ENCODE measurements around the gene GATD1. TPM values are rescaled to one million over a fixed set of nuclear protein-coding genes. Genes with fewer than 3 reads are reported as not detected.

The GATD1 gene
- total RNA-seq, 1 experiment from 2014 or later: 88.7 TPM

- TF ChIP-seq REST (IDR thresholded peaks at IDR 0.05; ENCODE audit: low read depth): no peak
These were observed 50.0 kb downstream of the GATD1 start (continued) for GRCh38 chr11:727281-727701.

GRCh38 chr11:726278-727220 lies 50.7 kb downstream of the GATD1 start:
- H3K4me3 ChIP-seq (replicated peaks in 1 of 2; ENCODE audit: low read depth in 1 of 2, low read length in 2 of 2): no peak overlapping the region
- no peak for DNase-seq (ENCODE audit: low read depth, low spot score)
- no peak overlapping the region for H3K27ac ChIP-seq (ENCODE audit: low read depth, low read length)
- no peaks in the 10 kb centered on the region for H4K20me1 ChIP-seq (ENCODE audit: insufficient read depth)
- no peak overlapping the region for H2AFZ ChIP-seq (ENCODE audit: low read depth, low read length, poor library complexity, severe bottlenecking)
- no TSS peak for BruUV-seq (replicated peaks)
- RAD21 ChIA-PET (ENCODE audit: low non-redundant PET in 1 of 2, low total read pairs in 2 of 2, uncharacterized antibody in 2 of 2, unreplicated experiment in 2 of 2): no interaction called here
- intact Hi-C loops (cut with micrococcal nuclease): no loop called here
- H3K9ac ChIP-seq (ENCODE audit: low read length): peak overlapping the region; percentile 61; the same call in 1 of the 2 replicates
- peaks cover under 1 to 11% of the 10 kb centered on the region in 2 experiments; a peak in 2 of 4 replicates for H3K36me3 ChIP-seq (ENCODE audit: control insufficient read depth in 1 of 2, insufficient read depth in 2 of 2, low read length in 2 of 2)
- POLR2A ChIA-PET: no interaction called here
- H3K4me2 ChIP-seq (ENCODE audit: low read length): peak overlapping the region; percentile 78
- TF ChIP-seq ZNF274 (IDR thresholded peaks at IDR 0.05; ENCODE audit: low read depth, low read length): no peak
- TF ChIP-seq REST (IDR thresholded peaks at IDR 0.05; ENCODE audit: low read depth): no peak
- no peak for TF ChIP-seq ZBTB33 (IDR thresholded peaks at IDR 0.05; ENCODE audit: extremely low read depth, insufficient replicate concordance, low read length)
- TF ChIP-seq CTCF (IDR thresholded peaks at IDR 0.05 in 2 of 3, conservative IDR thresholded peaks at IDR 0.05 in 1 of 3; ENCODE audit: borderline replicate concordance in 1 of 3, insufficient read depth in 1 of 3, low read depth in 2 of 3, low read length in 2 of 3): no peak
- TF ChIP-seq POLR2A (IDR thresholded peaks at IDR 0.05; ENCODE audit: borderline replicate concordance, extremely low read depth, insufficient read depth, insufficient read length): no peak
- TF ChIP-seq JUND (IDR thresholded peaks at IDR 0.05): no peak
- no peak for TF ChIP-seq EZH2phosphoT487 (IDR thresholded peaks at IDR 0.05; ENCODE audit: borderline replicate concordance)
- no peak for TF ChIP-seq SRF (IDR thresholded peaks at IDR 0.05; ENCODE audit: low read depth)
- H3K9me2 ChIP-seq (ENCODE audit: insufficient read depth): no peaks in the 10 kb centered on the region
- no peaks in the 10 kb centered on the region for H3K79me2 ChIP-seq (ENCODE audit: insufficient read depth, low read length)
- CTCF ChIA-PET: interaction anchor here (0.6 to 2.1 kb wide), 6 partner anchors 21 to 113 kb away, joined by 3 to 10 read pairs (median 6); partner anchors contain the start of genes DEAF1, TALDO1 and TMEM80
- H3K9me3 ChIP-seq (ENCODE audit: control insufficient read depth in 1 of 2, insufficient read depth in 1 of 2, low read depth in 1 of 2, low read length in 2 of 2): no peaks in the 10 kb centered on the region
- no peaks in the 10 kb centered on the region for H3K27me3 ChIP-seq (ENCODE audit: insufficient read depth, low read length)
- peaks cover 7 to 24% of the 10 kb centered on the region in 2 experiments; a peak in 3 of 4 replicates for H3K4me1 ChIP-seq (ENCODE audit: control insufficient read depth in 1 of 2, insufficient read depth in 2 of 2, low read length in 2 of 2)
- no peak for ATAC-seq
